AG08396 (cell line): ENCODE measurements around the gene DDX1.

ENCODE experiments used
- DNase-seq: peaks from one replicate; pipeline ENCODE4 v3.0.0; 2012; ENCODE audit warnings: low spot score, mixed read lengths

The DDX1 gene

DNA sequence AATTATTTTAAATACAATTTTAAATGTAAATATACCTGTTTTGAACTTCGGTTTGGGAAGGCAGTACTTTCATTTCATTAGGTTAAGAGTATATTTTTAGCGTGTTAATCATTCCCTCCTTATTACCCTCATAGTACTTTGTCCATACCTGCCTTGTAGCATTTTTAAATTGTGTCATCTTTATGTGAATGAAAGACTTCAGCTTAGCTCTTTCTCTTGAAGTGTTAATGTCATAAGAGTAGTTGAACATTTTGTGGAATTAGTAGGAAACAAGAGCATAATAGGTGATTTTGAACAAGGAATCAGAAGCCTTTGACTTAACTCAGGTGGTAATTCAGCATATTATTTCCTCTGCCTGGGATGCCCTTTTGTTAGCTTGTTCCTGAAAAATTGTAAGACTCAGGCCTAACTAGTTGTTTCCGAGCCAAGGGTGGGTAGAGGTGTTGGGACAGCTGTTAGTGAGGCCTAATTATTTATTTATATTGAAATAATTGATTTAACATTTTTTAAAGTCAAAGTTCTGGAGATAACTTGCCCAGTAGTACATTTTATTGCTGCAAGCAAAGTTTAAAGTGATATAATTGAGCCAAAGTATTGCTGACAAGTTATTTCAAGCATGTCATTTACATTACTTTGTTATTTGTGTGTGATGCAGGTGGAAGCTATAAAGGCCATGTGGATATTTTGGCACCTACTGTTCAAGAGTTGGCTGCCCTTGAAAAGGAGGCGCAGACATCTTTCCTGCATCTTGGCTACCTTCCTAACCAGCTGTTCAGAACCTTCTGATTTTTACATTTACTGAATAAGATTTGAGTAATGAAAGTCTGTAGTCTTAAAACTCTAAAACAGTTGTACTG, 38.7 kb downstream of the DDX1 start:
- no peak for DNase-seq

DNA sequence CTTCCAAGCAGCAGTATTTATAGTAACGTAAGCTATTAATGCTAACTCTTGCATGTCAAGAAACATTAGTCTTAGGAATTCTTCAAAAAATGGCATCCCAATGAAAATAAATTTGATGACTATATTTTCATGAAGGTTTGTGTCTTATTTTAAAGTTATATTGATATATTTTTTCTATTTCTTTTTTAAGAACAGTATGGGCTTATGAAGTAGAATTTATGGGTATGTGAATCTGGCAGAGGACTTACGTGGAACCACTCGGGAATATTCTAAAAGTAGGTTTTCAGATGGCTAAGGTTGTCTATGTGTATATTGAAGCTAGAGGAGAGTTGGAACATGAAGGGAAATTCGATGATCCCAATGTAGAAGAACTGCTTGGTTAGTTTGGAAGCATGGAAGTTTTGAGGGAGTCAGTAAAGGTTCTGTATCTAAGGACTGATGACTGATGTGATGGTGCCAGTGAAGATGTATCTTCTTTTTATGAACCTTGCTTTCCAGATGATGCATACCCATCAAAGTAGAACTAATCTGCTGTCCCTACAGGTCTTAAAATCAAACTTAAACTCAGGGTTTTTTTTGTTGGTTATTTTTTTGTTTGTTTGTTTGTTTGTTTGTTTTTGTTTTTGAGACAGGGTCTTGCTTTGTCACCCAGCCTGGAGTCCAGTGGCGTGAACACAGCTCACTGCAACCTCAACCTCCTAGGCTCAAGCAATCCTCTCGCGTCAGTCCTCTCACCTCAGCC, 39.5 kb downstream of the DDX1 start:
- DNase-seq = no peak

DNA sequence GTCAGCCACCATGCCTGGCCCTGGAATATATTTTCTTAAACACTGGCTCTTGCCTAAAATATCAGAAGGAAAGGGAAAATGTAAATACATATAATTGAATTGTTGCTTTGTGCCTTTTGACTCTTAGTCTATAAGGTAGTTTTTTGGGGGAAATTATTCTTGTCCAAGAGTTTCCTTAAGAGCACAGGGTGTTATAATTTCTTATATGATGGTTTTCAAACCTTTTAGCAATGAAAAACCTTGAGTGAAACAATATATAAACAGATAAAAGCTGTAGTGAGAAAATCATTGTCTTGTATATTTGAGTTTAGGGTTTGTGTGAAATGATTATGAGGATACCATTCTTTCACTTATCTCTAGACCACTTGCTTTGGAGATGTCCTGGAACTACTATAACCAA, 40.2 kb downstream of the DDX1 start:
- no peak for DNase-seq

DNA sequence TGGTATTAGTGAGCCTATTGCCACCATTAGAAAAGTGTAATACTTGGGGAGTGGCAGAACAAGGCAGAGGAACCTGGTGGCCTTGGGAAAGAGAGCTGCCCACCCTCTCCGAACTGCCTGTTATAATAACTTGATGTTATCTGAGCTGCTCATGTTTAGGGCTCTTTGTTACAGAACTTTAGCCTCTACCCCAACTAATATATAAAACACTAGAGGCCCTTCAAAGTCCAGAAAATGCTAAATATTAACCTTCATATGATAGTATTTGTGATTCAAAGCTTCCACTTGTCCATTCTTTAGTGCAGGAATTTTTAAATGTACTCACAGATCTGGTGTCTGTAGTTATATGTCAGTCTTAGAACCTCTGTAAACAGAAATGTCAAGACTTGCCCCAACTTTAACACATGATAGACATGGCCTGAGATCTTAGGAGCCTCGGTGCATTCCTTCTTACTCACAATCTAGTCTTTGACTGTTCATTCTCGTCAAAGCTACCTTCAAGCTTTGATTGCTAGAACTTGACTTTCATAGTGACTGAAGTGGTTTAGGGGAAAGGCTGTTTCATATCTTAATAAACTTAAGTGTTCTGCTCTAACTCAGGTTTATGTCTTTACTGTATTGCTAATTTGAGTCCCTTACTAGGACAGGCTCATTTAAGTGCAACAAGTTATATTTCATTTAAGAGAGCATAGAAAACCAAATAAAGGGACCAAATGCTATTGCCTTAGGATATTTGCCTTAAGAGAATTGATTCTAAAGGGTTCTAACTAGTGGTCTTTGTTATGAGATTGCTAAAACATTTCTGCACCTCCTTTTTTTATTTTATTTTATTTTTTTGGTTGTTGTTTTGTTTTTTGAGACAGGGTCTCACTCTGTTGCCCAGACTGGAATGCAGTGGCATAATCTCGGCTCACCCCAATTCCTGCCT, 41.6 kb downstream of the DDX1 start:
- no peak for DNase-seq

DNA sequence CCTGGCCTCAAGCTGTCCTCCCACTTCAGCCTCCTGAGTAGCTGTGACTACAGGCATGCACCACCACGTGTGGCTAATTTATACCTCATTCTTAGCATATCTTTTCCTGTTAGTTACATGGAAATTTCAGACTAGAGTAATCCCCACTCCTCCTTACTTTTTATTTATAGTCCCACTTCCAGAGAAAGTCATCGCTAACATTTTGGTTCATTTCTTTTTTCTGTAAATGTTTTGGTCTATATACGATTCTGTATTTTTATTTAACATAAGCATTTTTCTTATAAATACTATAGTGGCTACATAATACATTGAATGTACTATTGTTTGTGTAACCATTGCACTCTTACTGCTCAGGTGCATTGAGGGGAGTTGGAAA, 42.3 kb downstream of the DDX1 start:
- no peak for DNase-seq

DNA sequence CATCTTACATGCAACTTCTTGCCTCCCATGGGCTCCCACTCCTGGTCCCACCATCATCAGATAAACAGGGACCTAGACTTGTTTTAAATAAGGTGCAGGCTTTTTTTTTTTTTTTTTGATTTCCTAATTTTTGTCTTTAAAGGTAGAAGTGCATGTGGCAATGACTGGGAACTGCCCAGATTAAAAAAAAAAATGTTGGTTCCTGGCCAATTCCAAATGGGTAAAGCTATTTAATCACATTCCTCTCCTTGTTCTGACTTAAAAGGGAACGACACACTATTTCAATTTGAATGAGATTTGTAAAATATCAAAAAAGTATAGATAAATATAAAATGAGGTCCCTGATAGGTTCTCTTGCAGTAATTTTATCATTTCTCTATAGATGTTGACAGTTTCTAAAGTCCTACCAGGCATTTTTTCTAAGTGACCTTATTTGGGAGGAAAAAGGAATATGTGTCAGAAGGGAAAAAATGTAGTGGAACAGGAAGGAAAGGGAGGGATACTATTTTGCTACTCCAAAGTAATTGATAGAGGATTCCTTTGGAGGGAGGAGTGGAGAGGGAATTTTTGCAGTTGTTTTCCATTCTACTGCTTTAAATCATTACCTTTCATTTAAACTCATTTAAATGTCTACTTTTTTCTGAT, 43.3 kb downstream of the DDX1 start:
- no peak for DNase-seq

DNA sequence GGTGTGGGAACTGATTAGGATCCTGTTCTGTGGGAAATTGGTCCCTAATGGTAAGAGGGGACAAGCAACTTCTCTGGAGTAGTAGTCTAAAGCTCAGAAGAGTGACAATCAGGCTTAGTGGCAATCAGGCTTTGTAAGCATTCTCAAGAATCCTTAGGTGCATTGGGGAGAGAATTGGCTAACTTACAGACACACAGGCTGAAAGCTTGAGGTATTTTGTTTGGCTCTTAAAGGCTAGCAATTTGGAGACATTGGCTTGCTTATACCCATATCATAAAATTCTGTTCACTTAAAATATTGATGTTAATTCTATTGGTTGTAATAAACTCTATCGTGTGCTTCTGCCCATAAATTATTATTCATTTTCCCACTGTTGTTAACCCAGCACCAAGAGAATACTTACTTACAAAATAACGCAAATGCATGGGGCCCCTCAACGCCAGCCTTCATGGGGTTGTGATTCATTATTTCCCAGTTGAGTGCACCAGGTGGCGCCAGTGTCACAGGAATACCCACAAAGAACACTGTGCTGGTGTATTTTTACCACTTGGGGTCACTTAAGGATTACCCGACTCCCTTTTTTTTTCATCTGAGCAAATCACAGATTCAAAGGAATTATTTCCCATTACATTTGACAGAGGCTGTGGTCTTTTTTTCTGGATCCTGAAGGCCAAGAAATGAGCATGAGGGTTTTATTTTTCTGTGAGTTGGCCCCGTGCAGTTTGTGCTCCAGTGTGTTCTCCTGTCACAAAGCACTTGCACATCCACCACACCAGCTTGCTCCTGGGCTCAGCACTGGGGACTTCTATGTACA, 45.5 kb downstream of the DDX1 start:
- peak; percentile 77 for DNase-seq

DNA sequence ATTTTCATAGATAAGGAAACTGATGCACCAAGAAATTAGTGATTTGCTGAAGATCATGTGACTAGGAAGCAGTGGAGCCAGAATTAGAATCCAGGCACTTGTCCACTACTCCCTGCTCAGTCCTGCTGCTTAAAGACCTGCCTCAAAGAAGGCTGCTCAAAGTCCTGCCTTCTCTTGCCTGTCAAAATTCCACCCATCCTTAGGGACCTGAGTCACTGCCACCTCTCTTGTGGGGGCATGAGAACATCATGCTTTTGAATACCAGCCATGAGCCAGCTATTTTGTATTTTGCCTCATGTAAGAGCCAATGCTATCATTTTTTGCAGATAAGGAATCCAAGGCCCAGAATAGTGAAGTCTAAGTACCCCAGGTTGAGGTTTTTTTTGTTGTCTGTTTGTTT, 47.1 kb downstream of the DDX1 start:
- DNase-seq = peak; percentile 51

DNA sequence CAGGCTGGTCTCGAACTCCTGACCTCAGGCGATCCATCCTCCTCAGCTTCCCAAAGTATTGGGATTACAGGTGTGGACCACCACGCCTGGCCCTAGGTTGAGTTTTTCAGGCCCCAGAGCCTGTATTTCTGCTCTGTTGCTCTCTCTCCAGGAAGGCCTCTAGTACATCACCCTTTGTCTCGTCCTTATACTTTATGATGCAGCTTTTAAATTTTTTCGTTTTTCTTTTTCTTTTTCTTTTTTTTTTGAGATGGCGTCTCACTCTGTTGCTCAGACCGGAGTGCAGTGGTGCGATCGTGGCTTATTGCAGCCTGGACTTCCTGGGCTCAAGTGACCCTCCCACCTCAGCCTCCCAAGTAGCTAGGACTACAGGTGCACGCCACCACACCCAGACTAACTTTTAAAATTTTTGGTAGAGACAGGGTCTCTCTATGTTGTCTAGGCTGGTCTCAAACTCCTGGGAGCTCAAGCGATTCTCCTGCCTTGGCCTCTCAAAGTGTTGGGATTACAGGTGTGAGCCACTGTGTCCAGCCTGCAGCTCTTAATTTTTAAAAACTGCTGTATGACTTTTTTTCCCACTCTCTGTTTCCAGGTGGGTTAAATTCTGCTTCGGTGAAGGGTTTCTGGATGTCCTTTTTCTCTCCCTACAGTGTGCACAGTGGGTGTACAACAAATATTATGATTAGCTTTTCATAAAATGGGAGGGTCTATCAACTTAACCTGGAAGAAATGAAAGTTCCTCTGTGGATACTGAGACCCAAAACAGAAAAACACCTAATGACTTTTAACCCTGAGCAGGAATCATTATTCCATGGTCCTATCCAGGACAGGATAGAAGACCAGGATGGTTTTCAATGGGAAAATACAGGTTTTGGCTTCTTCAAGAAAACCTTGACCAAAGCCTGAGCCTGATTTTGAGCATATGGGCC, 47.9 kb downstream of the DDX1 start:
- no peak for DNase-seq

DNA sequence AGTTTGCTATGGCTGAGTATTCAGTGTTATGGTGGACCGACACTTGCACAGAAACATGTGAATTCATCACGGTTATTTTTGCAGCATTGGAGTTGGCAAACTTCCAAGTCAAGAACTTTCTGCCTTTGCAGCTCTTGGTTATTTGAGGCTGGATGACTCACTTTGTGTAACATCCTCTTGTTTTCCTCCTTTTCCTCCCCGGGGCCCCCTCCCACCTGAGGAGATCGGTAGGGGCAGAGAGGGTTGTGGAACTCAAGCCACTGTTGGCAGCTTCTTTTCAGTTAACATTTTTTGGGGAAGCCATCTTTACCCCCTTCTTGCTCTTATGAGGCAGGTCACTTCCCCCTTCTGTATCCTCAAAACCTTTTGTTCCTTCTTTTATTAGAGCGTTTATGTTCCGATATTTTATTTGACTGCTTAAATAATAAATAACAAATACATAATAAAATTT, 48.6 kb downstream of the DDX1 start:
- DNase-seq = peak; percentile 24

DNA sequence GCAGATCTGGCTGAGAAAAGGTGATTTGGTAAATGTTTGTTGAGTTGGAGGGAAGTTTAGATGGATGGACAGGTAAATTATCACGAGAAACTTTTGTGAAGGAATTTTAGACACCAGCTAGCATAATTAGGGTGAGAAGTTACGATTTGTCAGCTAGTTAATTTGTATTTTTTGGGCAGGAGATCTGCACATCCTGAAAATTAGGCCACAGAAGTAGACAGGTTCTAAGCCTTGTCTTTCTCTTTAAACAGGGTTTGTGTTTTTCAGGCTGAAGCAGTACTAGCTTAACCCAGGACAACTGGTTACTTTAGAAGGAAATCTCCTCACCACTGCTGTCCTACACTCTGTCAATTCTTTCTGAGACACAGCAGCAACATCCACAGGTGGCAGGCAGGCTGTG, 49.1 kb downstream of the DDX1 start:
- DNase-seq = no peak

DNA sequence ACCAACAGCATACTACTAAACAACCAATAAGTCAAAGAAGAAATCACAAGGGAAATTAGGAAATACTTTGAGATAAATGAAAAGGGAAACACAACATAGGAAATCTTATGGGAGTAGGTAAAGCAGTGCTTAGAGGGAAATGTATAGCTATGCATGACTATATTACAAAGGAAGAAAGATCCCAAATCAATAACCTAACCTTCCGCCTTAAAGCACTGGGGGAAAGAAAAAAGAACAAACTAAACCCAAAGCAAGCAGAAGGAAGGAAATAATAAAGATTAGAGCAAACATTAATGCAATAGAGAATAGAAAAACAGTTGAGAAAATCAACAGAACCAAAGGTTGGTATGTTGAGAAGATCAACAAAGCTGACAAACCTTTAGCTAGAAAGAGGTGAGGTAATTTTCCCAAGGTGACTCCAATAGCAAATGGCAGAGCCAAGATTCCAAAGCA, 49.9 kb downstream of the DDX1 start:
- DNase-seq = no peak

DNA sequence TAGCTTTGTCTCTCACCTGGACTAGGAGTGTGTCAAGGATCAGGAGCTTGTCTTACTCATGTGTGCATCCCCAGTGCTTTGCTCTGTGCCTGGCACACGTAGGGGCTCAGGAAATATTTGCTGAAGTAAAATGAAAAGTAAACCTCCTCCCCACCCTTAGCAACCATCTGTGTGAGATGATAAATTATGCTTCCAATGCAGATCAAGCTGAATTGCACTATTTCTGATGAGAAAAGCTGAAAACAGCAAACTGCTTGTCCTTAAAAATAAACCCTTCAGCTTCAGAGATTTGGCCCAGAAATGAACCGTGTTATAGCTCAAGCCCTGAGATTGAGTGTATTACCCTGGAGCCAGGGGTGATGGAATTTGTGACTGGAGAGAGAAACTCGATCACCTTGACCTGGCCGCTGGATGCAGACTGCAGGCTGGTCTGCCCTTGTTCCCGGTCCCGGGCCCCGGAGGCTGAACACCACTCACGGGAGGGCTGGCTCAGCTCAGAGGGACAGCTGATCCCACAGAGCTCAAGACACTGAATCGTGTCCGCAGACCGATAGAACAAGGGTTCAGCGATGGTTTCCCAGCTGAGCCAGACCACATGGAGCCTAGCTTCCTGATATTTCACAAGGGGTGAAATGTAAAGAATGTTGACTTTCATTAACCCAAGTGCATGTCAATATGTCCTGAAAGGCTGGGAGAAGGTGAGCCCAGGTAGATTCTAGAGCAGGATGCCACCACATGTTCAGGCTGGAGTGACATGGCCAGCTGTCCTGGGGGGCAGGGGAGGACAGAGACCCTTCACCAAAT, 50.5 kb downstream of the DDX1 start:
- DNase-seq = no peak

DNA sequence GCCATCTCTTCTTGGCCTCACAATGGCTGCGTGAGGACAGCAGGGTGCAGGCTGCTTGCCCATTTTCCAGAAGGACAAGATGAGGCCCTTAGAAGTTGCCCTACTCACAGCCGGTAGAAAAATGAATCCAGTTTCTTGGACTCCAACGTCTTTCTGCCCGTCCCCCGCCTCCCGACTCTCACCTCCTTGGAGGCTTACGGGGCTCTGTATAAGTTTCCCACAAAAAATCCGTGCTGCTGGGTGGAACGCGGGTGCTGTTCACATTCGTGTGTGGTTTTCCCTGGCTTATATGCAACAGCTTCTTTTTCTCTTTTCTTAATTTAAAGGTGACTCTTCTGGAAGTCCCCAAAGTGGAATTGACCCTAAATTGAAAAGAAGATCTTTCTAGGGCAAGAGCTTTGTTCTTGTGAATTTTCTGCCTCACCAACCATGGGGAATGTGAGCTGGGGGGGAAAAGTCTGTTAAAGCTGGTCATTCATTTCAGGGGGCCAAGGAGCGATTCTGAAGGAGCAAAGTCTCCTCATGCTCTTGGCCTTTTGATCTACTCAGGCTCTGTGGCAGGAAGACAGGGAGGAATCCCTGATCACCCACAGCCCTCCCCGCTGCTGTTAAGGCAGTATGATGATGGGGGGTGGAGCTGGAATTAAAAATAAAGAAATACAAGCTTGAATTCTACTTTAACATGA, 51.3 kb downstream of the DDX1 start:
- DNase-seq = no peak

DNA sequence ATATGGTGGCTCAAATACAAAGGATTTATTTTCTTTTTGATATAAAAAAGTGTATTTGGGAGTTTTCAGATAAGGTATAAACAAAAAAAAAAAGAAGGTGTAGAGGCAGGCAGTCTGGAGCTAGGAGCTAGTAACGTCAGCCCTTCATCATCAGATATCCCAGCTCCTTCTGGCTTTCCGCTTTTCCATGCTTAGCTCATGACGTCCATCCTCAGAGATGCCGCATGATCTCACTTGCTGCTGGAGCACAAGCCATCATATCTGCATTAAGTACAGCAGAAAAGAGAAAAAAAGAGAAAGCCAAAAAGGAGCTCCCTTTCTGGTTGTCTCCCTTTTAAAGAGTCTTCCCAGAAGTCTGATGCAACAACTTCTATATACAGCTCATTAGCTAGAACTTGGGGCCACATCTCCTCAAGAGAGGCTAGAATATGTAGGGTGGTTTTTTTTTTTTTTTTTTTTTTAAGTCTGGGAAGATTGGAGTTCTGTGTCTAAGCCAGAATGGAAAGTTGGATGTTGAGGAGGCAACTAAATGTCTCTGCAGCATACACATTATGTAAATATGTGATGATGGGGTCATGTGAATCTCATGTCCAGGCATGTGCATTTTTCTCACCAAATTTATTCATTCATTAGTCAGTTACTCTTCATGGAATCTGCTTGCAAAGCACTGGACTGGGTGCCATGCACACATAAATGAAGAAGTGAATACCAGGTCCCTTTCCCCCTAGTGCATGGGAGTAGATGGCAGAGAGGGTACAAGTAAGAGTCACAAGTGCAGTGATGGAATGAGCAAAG, 52.3 kb downstream of the DDX1 start:
- no peak for DNase-seq

DNA sequence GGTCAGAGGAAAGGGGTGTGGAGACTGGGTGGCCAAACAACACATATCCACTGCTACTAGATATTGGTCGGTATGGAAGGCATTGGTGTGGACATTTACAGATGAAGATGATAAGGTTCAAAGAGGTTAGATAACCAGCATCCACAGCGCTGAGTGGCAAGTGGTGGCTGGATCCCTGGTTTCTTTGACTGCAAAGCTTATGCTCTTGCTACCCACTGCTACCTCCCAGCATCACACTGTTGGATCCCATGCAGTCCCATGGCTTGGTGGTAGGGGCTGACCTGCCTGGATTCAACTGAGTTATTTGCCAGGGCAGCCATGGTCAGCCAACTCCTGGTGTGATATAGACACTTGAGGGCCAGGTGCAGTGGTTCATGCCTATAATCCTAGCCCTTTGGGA, 53.6 kb downstream of the DDX1 start:
- no peak for DNase-seq

DNA sequence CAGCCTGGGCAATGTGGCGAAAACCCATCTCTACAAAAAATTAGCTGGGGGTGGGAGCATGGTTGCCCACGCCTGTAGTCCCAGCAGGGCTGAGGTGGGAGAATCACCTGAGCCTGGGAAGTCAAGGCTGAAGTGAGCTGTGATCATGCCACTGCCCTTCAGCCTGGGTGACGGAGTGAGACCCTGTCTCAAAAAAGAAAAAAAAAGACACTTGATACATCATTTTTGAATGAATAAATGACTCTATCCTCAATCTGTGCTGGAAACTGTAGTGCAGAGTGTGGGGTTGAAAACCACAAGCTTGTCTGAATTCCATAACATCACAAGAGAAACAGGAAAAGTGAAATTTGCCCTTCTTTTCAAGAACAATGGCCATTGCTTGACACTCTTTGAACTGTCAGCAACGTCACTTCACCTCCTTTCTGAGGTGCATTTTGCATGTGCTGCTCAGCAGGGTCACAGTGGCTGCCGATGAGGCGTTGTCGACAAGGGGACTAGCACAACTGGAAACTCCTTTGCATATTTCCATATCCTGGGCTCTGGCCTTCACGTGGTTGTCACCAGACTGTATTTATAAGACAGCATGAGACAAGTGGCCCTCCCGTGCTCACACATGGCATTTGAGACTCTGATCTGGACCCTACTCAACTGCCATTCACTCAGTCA, 54.2 kb downstream of the DDX1 start:
- DNase-seq = no peak
